ENCODE measurements around the gene USP47.

The USP47 gene

DNA sequence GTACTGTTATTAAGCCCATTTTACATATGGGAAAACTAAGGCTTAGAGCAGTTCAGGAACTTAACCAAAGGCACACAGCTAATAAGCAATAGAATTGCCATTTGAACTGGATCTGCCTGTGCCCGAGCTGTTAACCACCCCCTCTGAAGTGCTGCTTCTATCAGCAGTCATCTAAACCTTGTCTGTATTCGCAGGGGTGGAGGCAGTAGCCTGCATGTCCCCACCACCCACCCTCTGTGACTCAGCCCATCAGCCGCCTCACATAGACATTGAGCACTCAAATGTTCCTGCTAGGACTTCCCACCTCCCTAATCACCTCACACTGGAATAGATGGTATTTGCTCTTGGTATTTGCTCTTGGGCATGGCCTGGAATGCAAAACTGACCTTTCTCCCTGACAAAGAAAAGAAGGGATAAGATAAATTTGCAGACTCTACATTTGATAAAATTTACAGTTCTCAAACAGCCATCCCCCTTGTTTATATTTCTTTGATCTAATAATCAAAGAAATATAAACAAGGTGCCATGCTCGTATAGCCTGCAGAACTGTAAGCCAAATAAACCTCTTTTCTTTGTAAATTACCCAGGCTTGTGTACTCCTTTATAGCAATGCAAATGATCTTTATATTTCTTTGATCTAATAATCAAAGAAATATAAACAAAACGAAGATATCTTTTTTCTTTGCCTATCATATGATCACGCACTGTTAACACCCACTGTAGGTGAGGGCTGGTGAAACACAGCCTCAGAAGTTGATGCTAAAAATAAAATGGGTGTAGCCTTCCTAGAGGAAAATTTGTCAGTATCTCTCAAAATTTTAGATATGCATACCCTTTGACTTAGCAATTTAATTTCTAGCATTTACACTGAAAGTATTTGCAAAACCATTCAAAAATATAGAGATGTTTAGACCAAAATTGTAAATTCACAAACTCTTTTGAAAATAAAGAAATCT, 150.8 kb downstream of the USP47 start:
- ATAC-seq = peak; percentile 1; the same call in 1 of the 3 replicates
- TF ChIP-seq ZNF565 (CRISPR knock-in tag; conservative IDR thresholded peaks at IDR 0.05; ENCODE audit: low read depth) = no peak
- TF ChIP-seq ZFP3 (CRISPR knock-in tag; IDR thresholded peaks at IDR 0.05) = no peak
- TF ChIP-seq, protein P1, sequence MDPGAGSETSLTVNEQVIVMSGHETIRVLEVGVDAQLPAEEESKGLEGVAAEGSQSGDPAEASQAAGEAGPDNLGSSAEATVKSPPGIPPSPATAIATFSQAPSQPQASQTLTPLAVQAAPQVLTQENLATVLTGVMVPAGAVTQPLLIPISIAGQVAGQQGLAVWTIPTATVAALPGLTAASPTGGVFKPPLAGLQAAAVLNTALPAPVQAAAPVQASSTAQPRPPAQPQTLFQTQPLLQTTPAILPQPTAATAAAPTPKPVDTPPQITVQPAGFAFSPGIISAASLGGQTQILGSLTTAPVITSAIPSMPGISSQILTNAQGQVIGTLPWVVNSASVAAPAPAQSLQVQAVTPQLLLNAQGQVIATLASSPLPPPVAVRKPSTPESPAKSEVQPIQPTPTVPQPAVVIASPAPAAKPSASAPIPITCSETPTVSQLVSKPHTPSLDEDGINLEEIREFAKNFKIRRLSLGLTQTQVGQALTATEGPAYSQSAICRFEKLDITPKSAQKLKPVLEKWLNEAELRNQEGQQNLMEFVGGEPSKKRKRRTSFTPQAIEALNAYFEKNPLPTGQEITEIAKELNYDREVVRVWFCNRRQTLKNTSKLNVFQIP (CRISPR knock-in tag; IDR thresholded peaks at IDR 0.05; ENCODE audit: borderline replicate concordance, low read depth) = no peak
- no peak for TF ChIP-seq OSR1 (CRISPR knock-in tag; IDR thresholded peaks at IDR 0.05)
- TF ChIP-seq, protein P2, sequence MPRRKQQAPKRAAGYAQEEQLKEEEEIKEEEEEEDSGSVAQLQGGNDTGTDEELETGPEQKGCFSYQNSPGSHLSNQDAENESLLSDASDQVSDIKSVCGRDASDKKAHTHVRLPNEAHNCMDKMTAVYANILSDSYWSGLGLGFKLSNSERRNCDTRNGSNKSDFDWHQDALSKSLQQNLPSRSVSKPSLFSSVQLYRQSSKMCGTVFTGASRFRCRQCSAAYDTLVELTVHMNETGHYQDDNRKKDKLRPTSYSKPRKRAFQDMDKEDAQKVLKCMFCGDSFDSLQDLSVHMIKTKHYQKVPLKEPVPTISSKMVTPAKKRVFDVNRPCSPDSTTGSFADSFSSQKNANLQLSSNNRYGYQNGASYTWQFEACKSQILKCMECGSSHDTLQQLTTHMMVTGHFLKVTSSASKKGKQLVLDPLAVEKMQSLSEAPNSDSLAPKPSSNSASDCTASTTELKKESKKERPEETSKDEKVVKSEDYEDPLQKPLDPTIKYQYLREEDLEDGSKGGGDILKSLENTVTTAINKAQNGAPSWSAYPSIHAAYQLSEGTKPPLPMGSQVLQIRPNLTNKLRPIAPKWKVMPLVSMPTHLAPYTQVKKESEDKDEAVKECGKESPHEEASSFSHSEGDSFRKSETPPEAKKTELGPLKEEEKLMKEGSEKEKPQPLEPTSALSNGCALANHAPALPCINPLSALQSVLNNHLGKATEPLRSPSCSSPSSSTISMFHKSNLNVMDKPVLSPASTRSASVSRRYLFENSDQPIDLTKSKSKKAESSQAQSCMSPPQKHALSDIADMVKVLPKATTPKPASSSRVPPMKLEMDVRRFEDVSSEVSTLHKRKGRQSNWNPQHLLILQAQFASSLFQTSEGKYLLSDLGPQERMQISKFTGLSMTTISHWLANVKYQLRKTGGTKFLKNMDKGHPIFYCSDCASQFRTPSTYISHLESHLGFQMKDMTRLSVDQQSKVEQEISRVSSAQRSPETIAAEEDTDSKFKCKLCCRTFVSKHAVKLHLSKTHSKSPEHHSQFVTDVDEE (CRISPR knock-in tag; IDR thresholded peaks at IDR 0.05) = no peak
- no peak for TF ChIP-seq RARB (CRISPR knock-in tag; IDR thresholded peaks at IDR 0.05)
- TF ChIP-seq ISL1 (CRISPR knock-in tag; IDR thresholded peaks at IDR 0.05) = no peak
- no peak for TF ChIP-seq ARNTL (CRISPR knock-in tag; IDR thresholded peaks at IDR 0.05; ENCODE audit: borderline replicate concordance, low read depth)
- TF ChIP-seq ZNF70 (CRISPR knock-in tag; IDR thresholded peaks at IDR 0.05) = no peak
- TF ChIP-seq, protein P3, sequence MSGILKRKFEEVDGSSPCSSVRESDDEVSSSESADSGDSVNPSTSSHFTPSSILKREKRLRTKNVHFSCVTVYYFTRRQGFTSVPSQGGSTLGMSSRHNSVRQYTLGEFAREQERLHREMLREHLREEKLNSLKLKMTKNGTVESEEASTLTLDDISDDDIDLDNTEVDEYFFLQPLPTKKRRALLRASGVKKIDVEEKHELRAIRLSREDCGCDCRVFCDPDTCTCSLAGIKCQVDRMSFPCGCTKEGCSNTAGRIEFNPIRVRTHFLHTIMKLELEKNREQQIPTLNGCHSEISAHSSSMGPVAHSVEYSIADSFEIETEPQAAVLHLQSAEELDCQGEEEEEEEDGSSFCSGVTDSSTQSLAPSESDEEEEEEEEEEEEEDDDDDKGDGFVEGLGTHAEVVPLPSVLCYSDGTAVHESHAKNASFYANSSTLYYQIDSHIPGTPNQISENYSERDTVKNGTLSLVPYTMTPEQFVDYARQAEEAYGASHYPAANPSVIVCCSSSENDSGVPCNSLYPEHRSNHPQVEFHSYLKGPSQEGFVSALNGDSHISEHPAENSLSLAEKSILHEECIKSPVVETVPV (CRISPR knock-in tag; IDR thresholded peaks at IDR 0.05) = no peak
- no peak for TF ChIP-seq PPARA (CRISPR knock-in tag; IDR thresholded peaks at IDR 0.05; ENCODE audit: borderline replicate concordance)
- TF ChIP-seq CSDC2 (CRISPR knock-in tag; IDR thresholded peaks at IDR 0.05) = no peak
- no peak for TF ChIP-seq ZFP30 (CRISPR knock-in tag; IDR thresholded peaks at IDR 0.05)
- no peak for TF ChIP-seq ZNF8 (CRISPR knock-in tag; IDR thresholded peaks at IDR 0.05)
- TF ChIP-seq, protein P4, sequence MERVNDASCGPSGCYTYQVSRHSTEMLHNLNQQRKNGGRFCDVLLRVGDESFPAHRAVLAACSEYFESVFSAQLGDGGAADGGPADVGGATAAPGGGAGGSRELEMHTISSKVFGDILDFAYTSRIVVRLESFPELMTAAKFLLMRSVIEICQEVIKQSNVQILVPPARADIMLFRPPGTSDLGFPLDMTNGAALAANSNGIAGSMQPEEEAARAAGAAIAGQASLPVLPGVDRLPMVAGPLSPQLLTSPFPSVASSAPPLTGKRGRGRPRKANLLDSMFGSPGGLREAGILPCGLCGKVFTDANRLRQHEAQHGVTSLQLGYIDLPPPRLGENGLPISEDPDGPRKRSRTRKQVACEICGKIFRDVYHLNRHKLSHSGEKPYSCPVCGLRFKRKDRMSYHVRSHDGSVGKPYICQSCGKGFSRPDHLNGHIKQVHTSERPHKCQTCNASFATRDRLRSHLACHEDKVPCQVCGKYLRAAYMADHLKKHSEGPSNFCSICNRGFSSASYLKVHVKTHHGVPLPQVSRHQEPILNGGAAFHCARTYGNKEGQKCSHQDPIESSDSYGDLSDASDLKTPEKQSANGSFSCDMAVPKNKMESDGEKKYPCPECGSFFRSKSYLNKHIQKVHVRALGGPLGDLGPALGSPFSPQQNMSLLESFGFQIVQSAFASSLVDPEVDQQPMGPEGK (CRISPR knock-in tag; IDR thresholded peaks at IDR 0.05; ENCODE audit: borderline replicate concordance) = no peak
- TF ChIP-seq TOX (CRISPR knock-in tag; IDR thresholded peaks at IDR 0.05; ENCODE audit: borderline replicate concordance) = no peak

DNA sequence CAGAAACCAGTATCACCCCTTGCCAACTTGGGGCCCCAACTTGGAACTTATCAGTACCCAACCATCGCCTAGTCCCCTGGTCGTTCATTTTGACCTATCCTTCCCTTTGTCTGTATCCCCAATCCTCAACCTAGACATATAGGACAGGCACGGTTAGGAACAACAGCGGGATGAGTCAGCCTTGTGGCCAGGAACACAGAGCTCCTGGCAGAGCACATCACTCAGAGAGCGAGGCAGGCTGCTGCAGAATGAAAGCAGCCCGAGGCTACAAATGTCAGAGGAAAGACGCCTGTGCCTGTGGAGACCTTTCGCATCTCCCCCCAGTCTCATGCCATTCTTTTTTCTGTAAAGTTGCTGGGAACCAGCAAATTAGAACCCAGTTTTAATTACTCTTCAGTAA, 152.1 kb downstream of the USP47 start:
- ATAC-seq = peak; percentile 81
- no peak for TF ChIP-seq ZNF8 (CRISPR knock-in tag; IDR thresholded peaks at IDR 0.05)
- no peak for TF ChIP-seq TCF4 (CRISPR knock-in tag; IDR thresholded peaks at IDR 0.05; ENCODE audit: borderline replicate concordance)
- no peak for TF ChIP-seq BACH2 (CRISPR knock-in tag; IDR thresholded peaks at IDR 0.05; ENCODE audit: borderline replicate concordance)
- TF ChIP-seq, protein P2 (CRISPR knock-in tag; IDR thresholded peaks at IDR 0.05) = no peak
- TF ChIP-seq ZFP3 (CRISPR knock-in tag; IDR thresholded peaks at IDR 0.05) = no peak
- TF ChIP-seq ZNF565 (CRISPR knock-in tag; conservative IDR thresholded peaks at IDR 0.05; ENCODE audit: low read depth) = no peak
- no peak for TF ChIP-seq ARNTL (CRISPR knock-in tag; IDR thresholded peaks at IDR 0.05; ENCODE audit: borderline replicate concordance, low read depth)
- no peak for TF ChIP-seq ZFP30 (CRISPR knock-in tag; IDR thresholded peaks at IDR 0.05)
- TF ChIP-seq, protein P4 (CRISPR knock-in tag; IDR thresholded peaks at IDR 0.05; ENCODE audit: borderline replicate concordance) = no peak
- TF ChIP-seq SNAI2 (CRISPR knock-in tag; IDR thresholded peaks at IDR 0.05) = no peak
- no peak for TF ChIP-seq CSDC2 (CRISPR knock-in tag; IDR thresholded peaks at IDR 0.05)
- no peak for TF ChIP-seq PPARA (CRISPR knock-in tag; IDR thresholded peaks at IDR 0.05; ENCODE audit: borderline replicate concordance)

Measured in SK-N-SH treated with all-trans-retinoic acid at 6 μM for 48 hours (cell line).